ENCODE results near the gene TMEM221.

DNA sequence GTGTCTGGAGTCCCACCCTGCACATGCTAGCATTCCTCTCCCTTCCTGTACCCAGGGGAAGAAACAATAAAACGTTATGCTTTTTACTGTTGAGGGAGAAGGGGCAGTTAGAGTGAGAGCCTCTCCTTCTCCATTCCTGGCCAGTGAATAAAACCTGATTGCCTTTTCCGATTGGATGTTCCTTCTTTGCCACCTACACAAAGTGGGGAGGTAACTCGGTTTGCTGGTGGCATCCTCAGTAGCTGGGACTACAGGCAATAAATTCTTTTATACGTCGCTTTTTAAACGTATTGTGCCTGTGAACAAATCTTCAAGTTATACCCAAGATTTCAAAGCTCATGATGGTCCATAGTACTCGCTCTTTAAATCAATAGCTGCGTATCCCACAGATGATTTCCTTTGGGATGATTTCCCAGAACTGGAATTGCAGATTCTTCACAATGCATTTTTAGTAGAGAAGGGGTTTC lies 29.3 kb downstream of the TMEM221 start:
- TF ChIP-seq ZFP3 (CRISPR knock-in tag; IDR thresholded peaks at IDR 0.05): no peak
- TF ChIP-seq, protein P1, sequence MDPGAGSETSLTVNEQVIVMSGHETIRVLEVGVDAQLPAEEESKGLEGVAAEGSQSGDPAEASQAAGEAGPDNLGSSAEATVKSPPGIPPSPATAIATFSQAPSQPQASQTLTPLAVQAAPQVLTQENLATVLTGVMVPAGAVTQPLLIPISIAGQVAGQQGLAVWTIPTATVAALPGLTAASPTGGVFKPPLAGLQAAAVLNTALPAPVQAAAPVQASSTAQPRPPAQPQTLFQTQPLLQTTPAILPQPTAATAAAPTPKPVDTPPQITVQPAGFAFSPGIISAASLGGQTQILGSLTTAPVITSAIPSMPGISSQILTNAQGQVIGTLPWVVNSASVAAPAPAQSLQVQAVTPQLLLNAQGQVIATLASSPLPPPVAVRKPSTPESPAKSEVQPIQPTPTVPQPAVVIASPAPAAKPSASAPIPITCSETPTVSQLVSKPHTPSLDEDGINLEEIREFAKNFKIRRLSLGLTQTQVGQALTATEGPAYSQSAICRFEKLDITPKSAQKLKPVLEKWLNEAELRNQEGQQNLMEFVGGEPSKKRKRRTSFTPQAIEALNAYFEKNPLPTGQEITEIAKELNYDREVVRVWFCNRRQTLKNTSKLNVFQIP (CRISPR knock-in tag; IDR thresholded peaks at IDR 0.05; ENCODE audit: borderline replicate concordance, low read depth): no peak
- TF ChIP-seq TSHZ2 (CRISPR knock-in tag; IDR thresholded peaks at IDR 0.05): no peak
- TF ChIP-seq ZNF8 (CRISPR knock-in tag; IDR thresholded peaks at IDR 0.05): 0 out of 2 replicates have a peak, but pooled peaks have one; percentile 29
- TF ChIP-seq GLIS3 (CRISPR knock-in tag; IDR thresholded peaks at IDR 0.05): no peak
- TF ChIP-seq OSR1 (CRISPR knock-in tag; IDR thresholded peaks at IDR 0.05): no peak
- TF ChIP-seq, protein P2, sequence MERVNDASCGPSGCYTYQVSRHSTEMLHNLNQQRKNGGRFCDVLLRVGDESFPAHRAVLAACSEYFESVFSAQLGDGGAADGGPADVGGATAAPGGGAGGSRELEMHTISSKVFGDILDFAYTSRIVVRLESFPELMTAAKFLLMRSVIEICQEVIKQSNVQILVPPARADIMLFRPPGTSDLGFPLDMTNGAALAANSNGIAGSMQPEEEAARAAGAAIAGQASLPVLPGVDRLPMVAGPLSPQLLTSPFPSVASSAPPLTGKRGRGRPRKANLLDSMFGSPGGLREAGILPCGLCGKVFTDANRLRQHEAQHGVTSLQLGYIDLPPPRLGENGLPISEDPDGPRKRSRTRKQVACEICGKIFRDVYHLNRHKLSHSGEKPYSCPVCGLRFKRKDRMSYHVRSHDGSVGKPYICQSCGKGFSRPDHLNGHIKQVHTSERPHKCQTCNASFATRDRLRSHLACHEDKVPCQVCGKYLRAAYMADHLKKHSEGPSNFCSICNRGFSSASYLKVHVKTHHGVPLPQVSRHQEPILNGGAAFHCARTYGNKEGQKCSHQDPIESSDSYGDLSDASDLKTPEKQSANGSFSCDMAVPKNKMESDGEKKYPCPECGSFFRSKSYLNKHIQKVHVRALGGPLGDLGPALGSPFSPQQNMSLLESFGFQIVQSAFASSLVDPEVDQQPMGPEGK (CRISPR knock-in tag; IDR thresholded peaks at IDR 0.05; ENCODE audit: borderline replicate concordance): no peak
- no peak for TF ChIP-seq ZNF565 (CRISPR knock-in tag; conservative IDR thresholded peaks at IDR 0.05; ENCODE audit: low read depth)
- TF ChIP-seq SNAI2 (CRISPR knock-in tag; IDR thresholded peaks at IDR 0.05): 0 out of 2 replicates have a peak, but pooled peaks have one; percentile 64
- TF ChIP-seq, protein P3, sequence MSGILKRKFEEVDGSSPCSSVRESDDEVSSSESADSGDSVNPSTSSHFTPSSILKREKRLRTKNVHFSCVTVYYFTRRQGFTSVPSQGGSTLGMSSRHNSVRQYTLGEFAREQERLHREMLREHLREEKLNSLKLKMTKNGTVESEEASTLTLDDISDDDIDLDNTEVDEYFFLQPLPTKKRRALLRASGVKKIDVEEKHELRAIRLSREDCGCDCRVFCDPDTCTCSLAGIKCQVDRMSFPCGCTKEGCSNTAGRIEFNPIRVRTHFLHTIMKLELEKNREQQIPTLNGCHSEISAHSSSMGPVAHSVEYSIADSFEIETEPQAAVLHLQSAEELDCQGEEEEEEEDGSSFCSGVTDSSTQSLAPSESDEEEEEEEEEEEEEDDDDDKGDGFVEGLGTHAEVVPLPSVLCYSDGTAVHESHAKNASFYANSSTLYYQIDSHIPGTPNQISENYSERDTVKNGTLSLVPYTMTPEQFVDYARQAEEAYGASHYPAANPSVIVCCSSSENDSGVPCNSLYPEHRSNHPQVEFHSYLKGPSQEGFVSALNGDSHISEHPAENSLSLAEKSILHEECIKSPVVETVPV (CRISPR knock-in tag; IDR thresholded peaks at IDR 0.05): no peak
- TF ChIP-seq CREB5 (CRISPR knock-in tag; IDR thresholded peaks at IDR 0.05; ENCODE audit: low read depth): no peak
- TF ChIP-seq RARB (CRISPR knock-in tag; IDR thresholded peaks at IDR 0.05): no peak
- no peak for TF ChIP-seq ARNTL (CRISPR knock-in tag; IDR thresholded peaks at IDR 0.05; ENCODE audit: borderline replicate concordance, low read depth)

Measured in SK-N-SH treated with all-trans-retinoic acid at 6 μM for 48 hours (cell line).